GM18519 (cell line): ENCODE measurements around the gene BMPR1B.
"Not testable (repeated sequence)": the region's sequence is repeated elsewhere in the genome, so short reads cannot be mapped to it uniquely, and the experiment has no call there.

Experiments used
- ATAC-seq: cut with Tn5 transposase; IDR thresholded peaks from one replicate; pipeline ENCODE4 v1.9.1; 2021; ENCODE audit warnings: mild to moderate bottlenecking, moderate library complexity; ENCODE audit not compliant: unreplicated experiment, low FRiP score

BMPR1B gene

DNA sequence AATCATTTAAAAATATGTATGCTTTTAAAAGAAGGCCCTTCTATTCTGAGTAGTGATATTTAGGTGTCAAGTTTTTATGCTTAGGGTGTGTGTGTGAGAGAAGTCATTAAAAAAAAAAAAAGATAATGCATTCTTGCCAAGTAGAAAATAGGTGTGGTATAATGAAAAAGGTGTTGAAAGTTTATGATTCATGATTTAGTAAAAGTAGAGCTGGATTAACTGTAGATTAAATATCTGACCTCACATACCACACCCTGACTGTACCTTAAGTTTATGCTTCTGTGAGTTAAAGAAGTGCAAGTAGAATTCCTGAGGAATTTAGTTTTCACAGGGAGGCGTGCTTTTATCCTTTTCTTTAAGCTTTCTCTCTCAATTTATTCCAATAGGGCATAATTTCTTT lies 71.1 kb downstream of the BMPR1B start:
- ATAC-seq, result no peak

GRCh38 chr4:94831607-94832006 lies 73.9 kb downstream of the BMPR1B start:
- ATAC-seq, result no peak

DNA sequence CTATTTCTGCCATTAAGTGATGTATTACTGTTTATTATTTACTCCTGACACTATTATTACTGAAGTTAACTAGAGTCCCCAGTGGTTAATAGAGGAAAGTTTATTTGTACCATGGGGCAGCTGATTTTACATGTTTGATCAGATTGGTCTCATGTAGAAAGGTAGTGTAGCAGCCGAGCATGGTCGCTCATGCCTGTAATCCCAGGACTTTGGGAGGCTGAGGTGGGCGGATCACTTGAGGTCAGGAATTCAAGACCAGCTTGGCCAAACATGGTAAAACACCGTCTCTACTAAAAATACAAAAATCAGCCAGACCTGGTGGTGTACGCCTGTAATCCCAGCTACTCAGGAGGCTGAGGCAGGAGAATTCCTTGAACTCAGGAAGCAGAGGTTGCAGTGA lies 74.6 kb downstream of the BMPR1B start:
- ATAC-seq, result not testable (repeated sequence)

DNA sequence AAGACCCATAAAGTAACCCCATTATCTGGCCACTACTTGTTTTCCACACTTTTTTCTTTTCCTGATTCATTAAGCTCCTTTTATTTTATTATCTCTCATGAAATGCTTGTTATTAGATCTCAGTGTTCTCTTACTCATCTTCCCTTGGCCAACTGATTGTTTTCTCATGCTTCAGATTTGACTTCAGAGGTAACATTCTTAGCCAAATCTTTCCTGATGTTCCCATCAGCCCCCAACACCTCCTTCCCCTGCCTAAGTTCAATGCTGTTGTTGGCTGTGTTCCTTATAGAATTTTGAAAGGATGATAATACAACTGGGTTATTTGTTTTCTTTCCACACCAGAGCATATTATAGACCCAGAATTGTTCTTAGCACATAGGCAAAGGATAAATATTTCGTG lies 75.6 kb downstream of the BMPR1B start:
- no peak for ATAC-seq

DNA sequence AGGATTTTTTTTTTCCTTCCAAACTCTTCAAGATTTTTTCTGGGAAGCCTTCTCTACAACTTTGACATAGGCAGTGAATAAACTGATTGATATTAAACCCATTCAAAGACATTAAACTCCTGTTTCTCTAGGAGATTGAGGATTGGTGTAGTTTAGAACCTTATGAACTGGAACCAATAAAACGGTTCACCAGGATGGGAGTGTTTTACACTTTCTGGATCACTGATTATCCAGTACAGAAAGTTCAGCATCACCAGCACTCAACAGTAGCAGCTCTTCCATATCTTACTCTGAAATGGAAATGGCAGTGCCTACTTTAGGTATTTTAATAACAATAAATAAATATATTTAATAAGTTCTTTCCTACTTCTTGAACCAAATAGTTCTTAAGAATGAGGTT lies 76.7 kb downstream of the BMPR1B start:
- no peak for ATAC-seq

DNA sequence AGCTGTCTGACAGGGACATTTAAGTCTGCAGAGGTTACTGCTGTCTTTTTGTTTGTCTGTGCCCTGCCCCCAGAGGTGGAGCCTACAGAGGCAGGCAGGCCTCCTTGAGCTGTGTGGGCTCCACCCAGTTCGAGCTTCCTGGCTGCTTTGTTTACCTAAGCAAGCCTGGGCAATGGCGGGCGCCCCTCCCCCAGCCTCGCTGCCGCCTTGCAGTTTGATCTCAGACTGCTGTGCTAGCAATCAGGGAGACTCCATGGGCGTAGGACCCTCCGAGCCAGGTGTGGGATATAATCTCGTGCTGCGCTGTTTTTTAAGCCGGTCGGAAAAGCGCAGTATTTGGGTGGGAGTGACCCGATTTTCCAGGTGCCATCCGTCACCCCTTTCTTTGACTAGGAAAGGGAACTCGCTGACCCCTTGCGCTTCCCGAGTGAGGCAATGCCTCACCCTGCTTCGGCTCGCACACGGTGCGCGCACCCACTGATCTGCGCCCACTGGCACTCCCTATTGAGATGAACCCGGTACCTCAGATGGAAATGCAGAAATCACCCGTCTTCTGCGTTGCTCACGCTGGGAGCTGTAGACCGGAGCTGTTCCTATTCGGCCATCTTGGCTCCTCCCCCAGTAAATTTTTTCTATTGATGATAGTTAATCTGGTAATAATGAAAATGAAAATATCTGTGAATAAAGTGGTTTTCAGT lies 83.6 kb downstream of the BMPR1B start:
- not testable (repeated sequence) for ATAC-seq

GRCh38 chr4:94841864-94842221 lies 84.1 kb downstream of the BMPR1B start:
- no peak for ATAC-seq

GRCh38 chr4:94843216-94843615 lies 85.5 kb downstream of the BMPR1B start:
- ATAC-seq, result no peak

DNA sequence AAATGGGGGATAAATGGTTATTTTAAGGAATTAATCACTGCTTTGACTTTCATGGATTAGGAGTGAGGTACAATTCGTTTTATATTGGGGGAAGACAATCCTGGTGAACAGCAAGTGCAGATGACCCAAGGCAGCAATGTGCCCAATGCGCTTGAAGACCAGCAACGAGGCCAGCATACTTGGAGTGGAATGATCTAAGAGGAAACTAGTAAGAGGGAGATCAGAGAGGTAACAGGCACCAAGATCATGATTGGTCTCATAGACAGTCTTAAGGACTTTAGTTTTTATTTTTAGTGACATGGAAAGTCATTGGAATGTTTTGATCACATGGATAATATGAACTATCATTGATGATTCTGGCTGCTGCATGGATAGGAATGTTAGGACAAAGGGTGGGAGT lies 90.6 kb downstream of the BMPR1B start:
- ATAC-seq, result no peak

GRCh38 chr4:94849901-94850300 lies 92.1 kb downstream of the BMPR1B start:
- ATAC-seq, result no peak

DNA sequence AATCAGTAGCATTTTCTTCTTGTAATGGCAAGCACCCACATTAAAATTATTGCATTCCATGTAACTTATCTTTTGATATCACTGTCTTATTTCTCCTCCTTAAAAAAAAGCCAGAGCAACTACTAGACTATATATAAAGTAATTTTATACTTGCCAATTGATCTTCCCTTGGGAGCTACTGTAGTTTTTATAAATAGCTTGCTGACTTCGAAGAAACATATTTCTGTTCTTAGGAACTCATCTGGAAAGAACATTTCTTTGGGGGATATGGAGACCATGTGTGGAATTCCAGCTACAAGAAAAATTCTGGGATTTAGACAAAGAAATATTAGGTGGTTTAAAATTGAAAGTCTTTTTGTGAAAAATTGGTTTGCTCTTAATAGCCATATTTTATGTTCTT lies 94.9 kb downstream of the BMPR1B start:
- no peak for ATAC-seq

DNA sequence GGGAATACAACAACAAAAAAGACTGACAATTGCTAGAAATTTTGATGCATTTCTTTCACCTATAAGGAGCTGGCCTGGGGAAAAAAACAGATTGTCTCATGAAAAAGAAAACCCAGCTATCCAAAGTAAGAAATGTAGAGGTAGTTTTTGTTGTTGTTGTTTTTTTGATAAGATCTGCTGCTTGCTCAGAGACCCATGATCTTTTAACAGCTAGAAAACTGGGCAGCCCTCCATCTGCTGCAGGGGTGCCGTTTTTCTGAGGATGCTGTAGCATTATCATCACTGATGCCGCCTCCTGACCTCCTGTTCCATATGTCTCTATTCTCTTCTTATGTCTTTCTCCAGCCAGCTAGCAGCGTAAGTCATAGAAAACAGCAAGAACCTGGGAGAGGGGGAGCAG lies 98.3 kb downstream of the BMPR1B start:
- no peak for ATAC-seq

- ATAC-seq, result no peak
Observed at GRCh38 chr4:94870146-94870545, 112.4 kb downstream of the BMPR1B start.

GRCh38 chr4:94871644-94872305 lies 114.0 kb downstream of the BMPR1B start:
- no peak for ATAC-seq

GRCh38 chr4:94877973-94878372 lies 120.2 kb downstream of the BMPR1B start:
- ATAC-seq, result no peak

- ATAC-seq, result no peak
Observed at GRCh38 chr4:94880956-94881355, 123.2 kb downstream of the BMPR1B start.

DNA sequence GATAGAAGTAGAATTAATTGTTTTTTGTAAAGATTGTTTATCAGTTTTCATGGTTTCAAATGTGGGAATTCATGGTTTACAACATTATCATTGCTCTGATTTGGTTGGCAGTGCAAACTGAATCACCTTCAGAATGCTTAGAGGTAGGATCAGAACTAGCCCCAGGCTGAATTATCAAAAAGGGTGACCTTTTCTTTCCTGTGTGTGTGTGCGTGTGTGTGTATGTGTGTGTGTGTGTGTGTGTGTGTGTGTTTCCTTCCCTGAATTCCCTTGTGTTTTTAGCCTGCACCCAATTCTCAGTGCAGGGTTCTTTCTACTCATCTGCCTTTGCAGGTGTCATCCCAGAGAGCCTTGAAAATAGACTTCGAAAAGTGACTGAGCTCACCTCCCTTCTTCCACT lies 125.0 kb downstream of the BMPR1B start:
- ATAC-seq, result no peak

DNA sequence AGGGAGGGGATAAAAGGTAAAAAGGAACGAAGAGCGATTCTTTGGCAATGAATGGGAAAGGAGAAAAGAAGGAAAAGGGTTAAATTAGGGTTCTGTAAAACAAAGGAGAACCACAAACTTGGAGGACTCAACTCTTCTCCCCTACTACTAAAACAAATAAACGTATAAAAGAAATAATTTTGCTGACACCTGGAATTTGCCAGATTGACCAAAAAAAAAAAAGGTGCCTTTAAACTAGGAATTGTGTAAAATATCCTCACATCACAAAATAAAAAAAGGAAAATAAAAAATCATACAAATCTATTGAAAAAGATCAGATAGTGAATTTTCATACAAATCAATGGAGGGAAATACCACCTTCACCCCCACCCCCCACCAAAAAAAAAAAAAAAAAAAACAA lies 129.3 kb downstream of the BMPR1B start:
- ATAC-seq, result no peak

DNA sequence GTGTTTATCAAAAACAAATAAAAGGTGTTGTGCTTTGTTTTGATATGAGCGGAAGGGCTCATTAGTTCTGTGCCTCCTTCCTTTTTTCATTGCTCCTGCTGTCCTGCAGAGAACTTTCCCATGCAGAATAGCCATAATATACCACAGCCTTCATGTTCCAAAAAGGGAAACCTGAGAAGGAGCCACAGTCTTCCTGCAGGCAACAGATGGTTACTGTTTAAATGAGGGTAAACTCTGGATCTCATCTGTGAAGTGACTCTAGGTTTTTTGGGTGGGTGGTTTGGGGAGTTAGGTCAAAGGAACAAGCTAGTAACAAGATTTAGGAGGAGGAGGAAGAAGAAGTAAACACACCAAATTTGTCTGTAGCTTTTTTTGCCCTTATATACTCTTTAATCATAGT lies 131.8 kb downstream of the BMPR1B start:
- ATAC-seq, result no peak

DNA sequence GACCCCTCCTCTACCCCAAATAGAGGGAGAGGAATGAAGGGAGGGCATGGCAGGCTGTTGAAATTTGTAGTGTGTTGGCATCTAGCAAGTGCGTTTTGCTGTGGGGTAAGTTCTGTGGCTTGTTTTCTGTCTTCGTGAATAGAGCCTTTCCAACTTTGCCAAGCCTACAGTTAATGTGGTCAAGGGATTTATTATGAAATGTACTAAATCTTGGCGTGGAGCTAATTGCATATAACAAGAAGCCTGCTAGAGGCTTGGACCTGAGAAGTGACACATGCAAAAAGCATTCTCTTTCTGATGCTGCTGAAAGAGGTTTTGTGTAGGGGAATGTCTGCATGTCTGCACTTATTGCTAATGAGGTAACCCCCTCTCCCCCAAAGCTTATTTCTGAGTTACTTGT lies 132.2 kb downstream of the BMPR1B start:
- ATAC-seq, result no peak

- ATAC-seq, result no peak
Observed at GRCh38 chr4:94890579-94890978, 132.8 kb downstream of the BMPR1B start.

- no peak for ATAC-seq
Observed at GRCh38 chr4:94892051-94892450, 134.3 kb downstream of the BMPR1B start.
